Omental fat pad (tissue), 4 donors: ENCODE data around the gene ADSS1. TPM values are rescaled to one million over a fixed set of nuclear protein-coding genes. Genes with fewer than 3 reads are reported as not detected.

ENCODE experiments used
- ATAC-seq: fragments of 150-250 bp; one replicate; pipeline ENCODE4 v1.9.1; 2016; ENCODE audit warnings: mild to moderate bottlenecking, moderate library complexity; ENCODE audit not compliant: low FRiP score
- DNase-seq: peaks from one replicate; pipeline ENCODE4 v3.0.0-alpha.2; 2019; ENCODE audit warnings: low spot score
- CTCF ChIP-seq, 3 donors: fragments of 450-650 bp; IDR thresholded peaks; one replicate each; pipeline ENCODE4 v1.5.1; 2016 to 2017; ENCODE audit warnings: antibody characterized with exemption in 3 of 3, mild to moderate bottlenecking in 3 of 3, moderate library complexity in 2 of 3
- total RNA-seq, 4 donors: library from RNA; depleted of rRNA; stranded (reverse); fragments of >200 nt; gene quantifications; one replicate each; pipeline ENCODE4 v1.1.0, GENCODE V29; 2016

The ADSS1 gene
- total RNA-seq, 4 donors from 2014 or later, result 3.7 to 26.0 (median 5.6) TPM

- no peak for TF ChIP-seq CTCF (IDR thresholded peaks at IDR 0.05)
- DNase-seq, result no peak
- no peak for ATAC-seq
Observed at GRCh38 chr14:104784218-104784568, 60.2 kb downstream of the ADSS1 start.

- TF ChIP-seq CTCF (IDR thresholded peaks at IDR 0.05), result no peak
- no peak for ATAC-seq
- no peak for DNase-seq
Observed at GRCh38 chr14:104784846-104785707, 61.0 kb downstream of the ADSS1 start.

DNA sequence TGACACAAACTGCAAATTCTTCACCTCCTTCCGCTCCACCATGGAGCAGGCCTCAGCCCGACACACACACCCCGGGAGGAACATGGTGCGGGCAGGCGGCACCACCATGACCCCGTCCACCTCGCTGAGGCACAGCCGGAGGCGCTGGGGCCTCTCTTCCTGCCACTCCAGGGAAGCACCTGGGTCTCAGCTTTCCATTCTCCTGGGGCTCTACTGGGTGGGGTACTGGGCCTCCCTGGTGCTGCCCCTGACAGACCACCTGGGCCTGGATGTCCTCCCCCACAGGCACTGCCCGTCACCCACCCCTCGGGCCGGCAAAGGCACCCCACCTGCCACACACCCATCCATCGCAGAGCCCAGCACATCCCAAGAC, 61.7 kb downstream of the ADSS1 start:
- no peak for ATAC-seq
- TF ChIP-seq CTCF (IDR thresholded peaks at IDR 0.05), result no peak

DNA sequence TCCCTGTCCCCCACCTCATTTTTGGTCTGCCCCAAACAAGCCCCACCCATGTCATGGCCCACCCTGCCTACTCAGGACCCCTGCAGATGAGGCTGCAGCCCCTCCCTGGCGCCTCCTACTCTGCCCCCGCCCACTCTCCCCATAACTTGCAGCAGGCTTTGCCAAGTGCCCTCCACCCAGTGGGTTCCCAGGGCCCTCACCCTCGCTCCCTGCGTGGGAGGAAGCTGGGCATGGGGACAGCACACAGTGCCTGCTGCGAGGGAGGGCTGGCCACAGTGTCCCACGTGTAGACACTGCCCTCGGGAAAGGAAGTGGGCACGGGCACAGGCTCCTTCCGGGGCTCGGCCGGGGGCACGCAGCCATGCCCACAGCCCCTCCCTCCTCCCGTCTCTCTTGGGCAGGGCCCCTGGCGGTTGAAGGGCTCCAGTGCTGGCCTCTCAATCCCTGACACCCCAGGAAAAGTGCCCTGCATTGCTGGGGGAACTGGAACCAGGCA, 62.1 kb downstream of the ADSS1 start:
- no peak for DNase-seq
- no peak for TF ChIP-seq CTCF (IDR thresholded peaks at IDR 0.05)
- ATAC-seq, result no peak

More for the DNA sequence above, 61.7 kb downstream of the ADSS1 start:
- no peak for DNase-seq

GRCh38 chr14:104786726-104787675, 63.0 kb downstream of the ADSS1 start:
- no peak for TF ChIP-seq CTCF (IDR thresholded peaks at IDR 0.05)
- no peak for ATAC-seq

DNA sequence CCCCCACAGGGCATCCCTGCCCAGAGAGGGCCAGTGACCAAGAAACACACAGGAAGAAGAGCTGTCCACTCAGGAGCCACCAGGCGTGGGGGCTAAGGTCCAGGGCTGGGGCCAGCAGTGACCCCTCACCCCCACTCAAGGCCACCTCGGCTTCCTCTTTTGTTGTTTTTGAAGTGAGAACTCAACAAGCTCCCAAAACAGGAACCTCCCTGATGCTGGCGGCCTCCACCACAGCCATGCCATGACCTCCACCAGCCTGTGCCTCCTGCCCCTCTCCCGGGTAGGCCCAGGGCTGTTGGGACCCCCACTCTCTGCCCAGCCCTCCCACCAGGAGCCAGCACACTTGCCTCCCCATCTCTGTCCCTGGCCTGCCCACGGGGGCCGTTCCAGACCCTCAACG, 63.7 kb downstream of the ADSS1 start:
- DNase-seq, result no peak
- no peak for ATAC-seq

More at GRCh38 chr14:104786726-104787675, 63.0 kb downstream of the ADSS1 start:
- no peak for DNase-seq

More for the DNA sequence above, 63.7 kb downstream of the ADSS1 start:
- no peak for TF ChIP-seq CTCF (IDR thresholded peaks at IDR 0.05)
